K562 treated with DMSO at 1 percent for 12 hours (cell line): ENCODE measurements around the gene ADCYAP1. TPM values are rescaled to one million over a fixed set of nuclear protein-coding genes. Genes with fewer than 3 reads are reported as not detected.

Experiments used
- total RNA-seq: library from RNA; unstranded; fragments of 300-600 nt; gene quantifications from 2 replicates; pipeline ENCODE4 v1.2.3, GENCODE V29; 2022; ENCODE audit not compliant: insufficient read depth

Gene ADCYAP1
- not detected in 2 replicates for total RNA-seq

DNA sequence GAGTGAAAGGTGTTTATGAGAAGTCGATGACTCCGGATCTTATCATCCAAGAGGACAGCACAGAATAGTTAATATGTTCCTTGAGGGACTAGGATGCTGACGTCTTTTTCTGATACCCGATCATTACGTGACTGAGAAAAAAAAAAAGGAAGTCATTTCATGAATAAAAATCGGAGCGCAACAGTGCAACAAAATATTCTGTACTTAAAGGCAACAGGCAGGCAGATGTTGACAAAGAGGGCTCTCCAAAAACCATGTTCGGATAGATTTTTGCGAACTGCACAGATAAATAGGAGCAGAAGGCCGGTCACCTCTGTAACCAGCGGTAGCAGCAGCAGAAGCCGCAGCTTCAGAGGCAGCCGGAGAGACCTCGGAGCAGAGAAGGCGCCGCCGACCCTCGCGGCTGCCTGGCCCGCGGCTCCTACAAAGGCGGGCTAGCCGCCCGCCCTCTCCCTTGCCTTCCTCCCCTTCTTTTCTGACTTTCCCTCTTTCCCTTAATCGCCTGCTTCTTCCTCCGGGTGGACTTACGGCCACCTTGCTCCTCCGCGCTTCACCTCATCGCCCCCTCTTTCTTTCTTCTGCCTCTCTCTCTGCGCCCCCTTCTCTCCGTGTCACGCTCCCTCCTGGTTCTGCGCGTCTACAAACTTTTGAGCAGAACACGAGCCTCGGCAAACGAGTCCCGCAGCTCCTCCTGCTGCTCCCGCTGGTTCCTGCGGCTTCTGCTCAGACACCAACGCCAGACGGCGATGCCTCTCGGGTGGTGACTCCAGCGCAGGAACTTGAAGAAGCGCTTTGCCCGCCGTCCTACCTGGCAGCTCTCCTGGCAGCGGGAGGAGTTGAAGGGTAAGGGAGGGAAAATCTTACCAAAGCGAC is at the start of gene ADCYAP1:
Gene ADCYAP1, plus strand, starts transcription at position 654 of the 873 bp plus-strand sequence. CDS start 516 bp downstream, outside the sequence.

Other genes starting within 250 kb of the ADCYAP1 start
- 176 and 250 TPM in 2 replicates for gene TYMS, start 247.2 kb upstream of the ADCYAP1 start, total RNA-seq
- 19.1 and 48.3 TPM in 2 replicates for gene ENOSF1, start 192.2 kb upstream of the ADCYAP1 start, total RNA-seq
- gene YES1, start 92.6 kb upstream of the ADCYAP1 start, total RNA-seq: 7.5 and 36.1 TPM in 2 replicates